Measurements from ENCODE around the gene TUBA4A. TPM values are rescaled to one million over a fixed set of nuclear protein-coding genes. Genes with fewer than 3 reads are reported as not detected.

The TUBA4A gene
- total RNA-seq, 1 experiment from 2014 or later: 14.9 TPM

DNA sequence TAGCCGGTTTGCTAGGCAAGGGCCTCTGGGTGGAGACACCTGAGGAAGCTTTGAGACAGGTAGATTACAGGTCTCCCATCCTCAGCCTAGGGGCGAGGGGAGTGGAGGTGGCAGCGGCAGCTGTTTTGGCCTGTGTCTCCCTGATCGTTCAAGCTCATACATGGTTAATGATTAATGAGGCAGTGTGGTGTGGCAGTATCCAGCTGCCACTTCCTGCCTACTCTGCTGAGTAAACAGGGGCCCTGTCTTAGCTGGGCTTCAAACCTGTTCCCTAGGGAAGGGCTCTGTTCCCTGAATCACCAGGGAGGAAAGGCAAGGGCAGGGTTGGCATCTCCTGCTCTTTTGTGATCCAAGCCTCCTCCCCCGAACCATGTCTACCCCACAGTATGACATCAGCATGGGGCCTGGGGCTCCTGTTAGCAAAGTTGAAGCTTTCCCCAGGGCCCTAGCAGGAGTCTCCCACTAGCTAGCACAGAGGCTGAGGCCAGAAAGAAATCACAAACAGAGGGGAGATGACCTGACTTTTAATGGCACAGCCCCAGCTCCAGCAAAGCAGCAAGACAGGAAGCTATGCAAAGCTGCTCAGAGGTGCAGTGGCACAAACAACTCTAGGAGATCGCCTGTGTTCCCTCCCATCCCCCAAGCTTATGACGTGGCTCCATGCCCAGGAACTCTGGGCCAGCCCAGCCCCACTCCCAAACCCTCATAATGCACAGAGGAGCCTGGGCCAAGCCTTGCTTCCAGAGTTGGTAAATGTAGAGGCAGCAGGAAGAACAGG lies 4.3 kb downstream of the TUBA4A start:
- Histone ChIP-seq H3K27me3 (replicated peaks; ENCODE audit: control insufficient read depth, insufficient read depth, low read length) (no peaks in the 10 kb centered on the region), H3K4me1 (peaks cover 39% of the 10 kb centered on the region), H3K36me3 (ENCODE audit: control insufficient read depth, insufficient read depth, low read length) (no peaks in the 10 kb centered on the region; the same call in 1 of the 2 replicates), H3K9me3 (no peaks in the 10 kb centered on the region), H3K4me3 (ENCODE audit: low read depth, low read length) (no peak overlapping the region)
- peak; percentile 93 to 94 for DNase-seq
- Mint-ChIP-seq H3K27ac (ENCODE audit: unreplicated experiment) (peak overlapping the region; percentile 55), H3K9me3 (ENCODE audit: unreplicated experiment) (no peaks in the 10 kb centered on the region), H3K27me3 (ENCODE audit: insufficient read depth, unreplicated experiment) (no peaks in the 10 kb centered on the region), H3K4me3 (ENCODE audit: unreplicated experiment) (peak overlapping the region; percentile 20), H3K36me3 (ENCODE audit: insufficient read depth, unreplicated experiment) (peaks cover 18% of the 10 kb centered on the region), H3K4me1 (ENCODE audit: low read depth, unreplicated experiment) (peaks cover 30% of the 10 kb centered on the region)
- POLR2A ChIA-PET: interaction anchor here (0.5 to 1.5 kb wide), 12 partner anchors 19 to 249 kb away, joined by 3 to 12 read pairs (median 6); partner anchors contain the start of genes ABCB6, CNPPD1, DNAJB2 and DNPEP
- intact Hi-C loops (cut with micrococcal nuclease; ENCODE audit: unreplicated experiment): loop anchor here (1.0 to 2.0 kb wide), 5 partner anchors 20 to 89 kb away; partner anchors contain the start of genes ABCB6, ANKZF1, ATG9A and DNAJB2
- TF ChIP-seq, protein P1, sequence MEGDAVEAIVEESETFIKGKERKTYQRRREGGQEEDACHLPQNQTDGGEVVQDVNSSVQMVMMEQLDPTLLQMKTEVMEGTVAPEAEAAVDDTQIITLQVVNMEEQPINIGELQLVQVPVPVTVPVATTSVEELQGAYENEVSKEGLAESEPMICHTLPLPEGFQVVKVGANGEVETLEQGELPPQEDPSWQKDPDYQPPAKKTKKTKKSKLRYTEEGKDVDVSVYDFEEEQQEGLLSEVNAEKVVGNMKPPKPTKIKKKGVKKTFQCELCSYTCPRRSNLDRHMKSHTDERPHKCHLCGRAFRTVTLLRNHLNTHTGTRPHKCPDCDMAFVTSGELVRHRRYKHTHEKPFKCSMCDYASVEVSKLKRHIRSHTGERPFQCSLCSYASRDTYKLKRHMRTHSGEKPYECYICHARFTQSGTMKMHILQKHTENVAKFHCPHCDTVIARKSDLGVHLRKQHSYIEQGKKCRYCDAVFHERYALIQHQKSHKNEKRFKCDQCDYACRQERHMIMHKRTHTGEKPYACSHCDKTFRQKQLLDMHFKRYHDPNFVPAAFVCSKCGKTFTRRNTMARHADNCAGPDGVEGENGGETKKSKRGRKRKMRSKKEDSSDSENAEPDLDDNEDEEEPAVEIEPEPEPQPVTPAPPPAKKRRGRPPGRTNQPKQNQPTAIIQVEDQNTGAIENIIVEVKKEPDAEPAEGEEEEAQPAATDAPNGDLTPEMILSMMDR (IDR thresholded peaks at IDR 0.05; ENCODE audit: insufficient read depth in 1 of 2, low read depth in 1 of 2, low read length in 1 of 2, severe bottlenecking in 1 of 2, unreplicated experiment in 1 of 2): no peak
- BruUV-seq (replicated peaks): no TSS peak
- CTCF ChIA-PET: interaction anchor here (0.6 to 2.6 kb wide), 12 partner anchors 10 to 258 kb away, joined by 3 to 25 read pairs (median 4); partner anchors contain the start of genes DNAJB2 and ZFAND2B

DNA sequence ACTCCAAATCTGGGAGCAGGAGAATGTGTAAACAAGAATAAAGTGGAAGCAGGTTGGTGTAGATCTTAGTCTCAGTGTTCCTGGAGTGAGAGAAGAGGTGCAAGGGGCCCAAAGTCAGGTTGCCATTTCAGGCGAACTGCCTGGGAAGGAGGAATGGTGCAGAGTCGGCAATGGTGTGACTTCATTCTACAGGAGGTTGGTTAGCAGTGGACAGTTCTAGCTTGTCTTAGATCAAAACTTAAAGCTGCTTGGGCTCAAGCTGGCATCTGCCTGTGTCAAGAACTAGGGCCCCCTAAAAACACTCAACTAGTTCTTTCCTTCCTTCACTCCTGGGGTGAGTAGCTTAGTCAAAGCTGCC lies 4.9 kb downstream of the TUBA4A start:
- Histone ChIP-seq H3K27me3 (replicated peaks; ENCODE audit: control insufficient read depth, insufficient read depth, low read length) (no peaks in the 10 kb centered on the region), H3K9me3 (no peaks in the 10 kb centered on the region), H3K36me3 (ENCODE audit: control insufficient read depth, insufficient read depth, low read length) (no peaks in the 10 kb centered on the region; the same call in 1 of the 2 replicates), H3K4me1 (peaks cover 39% of the 10 kb centered on the region), H3K4me3 (ENCODE audit: low read depth, low read length) (no peak overlapping the region)
- peaks cover 30% of the 10 kb centered on the region for H3K4me1 Mint-ChIP-seq (ENCODE audit: low read depth, unreplicated experiment)
- TF ChIP-seq, protein P1 (IDR thresholded peaks at IDR 0.05; ENCODE audit: insufficient read depth in 1 of 2, low read depth in 1 of 2, low read length in 1 of 2, severe bottlenecking in 1 of 2, unreplicated experiment in 1 of 2): no peak
- H3K4me3 Mint-ChIP-seq (ENCODE audit: unreplicated experiment): peak overlapping the region; percentile 20
- DNase-seq: no peak
- intact Hi-C loops (cut with micrococcal nuclease; ENCODE audit: unreplicated experiment): loop anchor here (1.0 to 2.0 kb wide), 5 partner anchors 20 to 89 kb away; partner anchors contain the start of genes ABCB6, ANKZF1, ATG9A and DNAJB2
- H3K27ac Mint-ChIP-seq (ENCODE audit: unreplicated experiment): peak overlapping the region; percentile 55
- ChIA-PET POLR2A (interaction anchor here (0.6 to 1.5 kb wide), 10 partner anchors 18 to 250 kb away, joined by 3 to 12 read pairs (median 6); partner anchors contain the start of genes ABCB6, CNPPD1, DNAJB2 and DNPEP), CTCF (interaction anchor here (0.6 to 2.6 kb wide), 11 partner anchors 9 to 258 kb away, joined by 3 to 25 read pairs (median 4); partner anchors contain the start of gene DNAJB2)
- no TSS peak for BruUV-seq (replicated peaks)
- no peaks in the 10 kb centered on the region for H3K9me3 Mint-ChIP-seq (ENCODE audit: unreplicated experiment)
- H3K36me3 Mint-ChIP-seq (ENCODE audit: insufficient read depth, unreplicated experiment): peaks cover 18% of the 10 kb centered on the region
- no peaks in the 10 kb centered on the region for H3K27me3 Mint-ChIP-seq (ENCODE audit: insufficient read depth, unreplicated experiment)
